ENCODE measurements around the gene PHOX2B. TPM values are rescaled to one million over a fixed set of nuclear protein-coding genes. Genes with fewer than 3 reads are reported as not detected.

The PHOX2B gene
- total and polyA plus RNA-seq, 7 experiments from 2014 or later = not detected

GRCh38 chr4:41701983-41702382, 46.5 kb downstream of the PHOX2B start:
- H3K27ac Mint-ChIP-seq = no peak overlapping the region

GRCh38 chr4:41696763-41697162, 51.8 kb downstream of the PHOX2B start:
- ChIA-PET CTCF (no interaction called here), POLR2A (interaction anchor here (0.7 kb wide), 1 partner anchor 79 kb away, joined by 4 read pairs; no protein-coding TSS in a partner anchor)
- H3K36me3 Mint-ChIP-seq = no peaks in the 10 kb centered on the region
- H3K4me3 Mint-ChIP-seq = no peak overlapping the region
- no peak for DNase-seq
- peaks cover 0 to 21% (median 6%) of the 10 kb centered on the region in 5 donors for H3K27me3 Mint-ChIP-seq
- no peak overlapping the region for H3K27ac ChIP-seq (ENCODE audit: low read depth, low read length)
- no peak overlapping the region for H3K27ac Mint-ChIP-seq
- H3K27me3 ChIP-seq (ENCODE audit: control insufficient read depth in 2 of 2, insufficient read depth in 2 of 2, low read length in 2 of 2) = no peaks in the 10 kb centered on the region
- no peaks in the 10 kb centered on the region for H3K4me1 Mint-ChIP-seq
- no peak for ATAC-seq
- H3K36me3 ChIP-seq (ENCODE audit: control insufficient read depth in 2 of 3, insufficient read depth in 3 of 3, low read length in 3 of 3) = no peaks in the 10 kb centered on the region
- no peaks in the 10 kb centered on the region for H3K4me1 ChIP-seq (ENCODE audit: control insufficient read depth in 2 of 2, insufficient read depth in 2 of 2, low read length in 2 of 2)
- no peak overlapping the region for H3K4me3 ChIP-seq (ENCODE audit: low read length)
- H3K9me3 ChIP-seq (ENCODE audit: control insufficient read depth in 2 of 3, low read length in 3 of 3) = no peaks in the 10 kb centered on the region
- peaks cover 0 to 2% (median 0%) of the 10 kb centered on the region in 11 donors for H3K9me3 Mint-ChIP-seq
- intact Hi-C loops (cut with micrococcal nuclease) = no loop called here

More at GRCh38 chr4:41701983-41702382, 46.5 kb downstream of the PHOX2B start:
- no peaks in the 10 kb centered on the region for H3K36me3 Mint-ChIP-seq
- Histone ChIP-seq H3K4me1 (ENCODE audit: control insufficient read depth in 2 of 2, insufficient read depth in 2 of 2, low read length in 2 of 2) (no peaks in the 10 kb centered on the region), H3K9me3 (ENCODE audit: control insufficient read depth in 2 of 3, low read length in 3 of 3) (no peaks in the 10 kb centered on the region), H3K36me3 (ENCODE audit: control insufficient read depth in 2 of 3, insufficient read depth in 3 of 3, low read length in 3 of 3) (no peaks in the 10 kb centered on the region), H3K27ac (ENCODE audit: low read depth, low read length) (no peak overlapping the region), H3K4me3 (ENCODE audit: low read length) (no peak overlapping the region), H3K27me3 (ENCODE audit: control insufficient read depth in 2 of 2, insufficient read depth in 2 of 2, low read length in 2 of 2) (no peaks in the 10 kb centered on the region)
- H3K9me3 Mint-ChIP-seq = peaks cover 0 to 8% (median 1%) of the 10 kb centered on the region in 11 donors
- no peak for ATAC-seq
- H3K4me1 Mint-ChIP-seq = no peaks in the 10 kb centered on the region
- ChIA-PET POLR2A (no interaction called here), CTCF (no interaction called here)
- H3K27me3 Mint-ChIP-seq = peaks cover 8 to 37% (median 23%) of the 10 kb centered on the region in 5 donors
- no peak for DNase-seq
- intact Hi-C loops (cut with micrococcal nuclease) = no loop called here
- no peak overlapping the region for H3K4me3 Mint-ChIP-seq

GRCh38 chr4:41696131-41696530, 52.4 kb downstream of the PHOX2B start:
- no peaks in the 10 kb centered on the region for H3K36me3 Mint-ChIP-seq
- no peak for ATAC-seq
- Histone ChIP-seq H3K4me1 (ENCODE audit: control insufficient read depth in 2 of 2, insufficient read depth in 2 of 2, low read length in 2 of 2) (no peaks in the 10 kb centered on the region), H3K27me3 (ENCODE audit: control insufficient read depth in 2 of 2, insufficient read depth in 2 of 2, low read length in 2 of 2) (no peaks in the 10 kb centered on the region), H3K9me3 (ENCODE audit: control insufficient read depth in 2 of 3, low read length in 3 of 3) (no peaks in the 10 kb centered on the region), H3K36me3 (ENCODE audit: control insufficient read depth in 2 of 3, insufficient read depth in 3 of 3, low read length in 3 of 3) (no peaks in the 10 kb centered on the region), H3K27ac (ENCODE audit: low read depth, low read length) (no peak overlapping the region), H3K4me3 (ENCODE audit: low read length) (no peak overlapping the region)
- intact Hi-C loops (cut with micrococcal nuclease) = no loop called here
- no peak for DNase-seq
- no peak overlapping the region for H3K27ac Mint-ChIP-seq
- H3K4me3 Mint-ChIP-seq = no peak overlapping the region
- H3K4me1 Mint-ChIP-seq = no peaks in the 10 kb centered on the region
- POLR2A ChIA-PET = no interaction called here
- peaks cover 0 to 2% (median 0%) of the 10 kb centered on the region in 11 donors for H3K9me3 Mint-ChIP-seq
- peaks cover 0 to 16% (median 3%) of the 10 kb centered on the region in 5 donors for H3K27me3 Mint-ChIP-seq
- CTCF ChIA-PET = no interaction called here

Other genes starting within 250 kb of the PHOX2B start
- gene LIMCH1, start 210.6 kb downstream of the PHOX2B start, total RNA-seq = 1 to 10 TPM in 1 of 5 experiments, under 1 TPM in 1, not detected in 3; 0.05 to 1.2 TPM
- gene LIMCH1, start 210.6 kb downstream of the PHOX2B start, polyA plus RNA-seq = not detected
- gene TMEM33, start 186.7 kb upstream of the PHOX2B start, total RNA-seq = 10 to 100 TPM; 24.2 to 61.9 (median 39.6) TPM
- 10 to 100 TPM; 14.9 to 20.7 TPM for gene TMEM33, start 186.7 kb upstream of the PHOX2B start, polyA plus RNA-seq
- under 1 TPM; 0.24 to 0.35 (median 0.32) TPM for gene DCAF4L1, start 233.0 kb upstream of the PHOX2B start, total RNA-seq
- gene DCAF4L1, start 233.0 kb upstream of the PHOX2B start, polyA plus RNA-seq = under 1 TPM in 1 of 2 donors, not detected in 1; 0.15 TPM
- gene SLC30A9, start 241.8 kb upstream of the PHOX2B start, total RNA-seq = 10 to 100 TPM; 21.4 to 34.4 (median 32.7) TPM
- 10 to 100 TPM; 30.6 to 42.1 TPM for gene SLC30A9, start 241.8 kb upstream of the PHOX2B start, polyA plus RNA-seq

All from naive thymus-derived CD4-positive, alpha-beta T cell (primary cell).